Hepatocyte (in vitro differentiated cells): ENCODE results near the gene SATB2. TPM values are rescaled to one million over a fixed set of nuclear protein-coding genes. Genes with fewer than 3 reads are reported as not detected.

ENCODE experiments used
- DNase-seq: peaks from one replicate; pipeline ENCODE4 v3.0.0-alpha.2; 2016; ENCODE audit warnings: low spot score
- H2AFZ ChIP-seq: fragments of 200-600 bp; sonication (generic); 2 replicates; pipeline ENCODE4 v1.6.0; 2016; ENCODE audit warnings: antibody characterized with exemption, mild to moderate bottlenecking
- H3K27ac ChIP-seq: fragments of 200-600 bp; sonication (generic); 2 replicates; pipeline ENCODE4 v1.5.1; 2016; ENCODE audit warnings: mild to moderate bottlenecking
- H3K27me3 ChIP-seq: fragments of 200-600 bp; sonication (generic); 2 replicates; pipeline ENCODE4 v1.6.1; 2016
- H3K36me3 ChIP-seq: fragments of 200-600 bp; sonication (generic); replicated peaks from 2 replicates; pipeline ENCODE4 v1.5.1; 2016; ENCODE audit warnings: low read depth; ENCODE audit not compliant: insufficient read depth
- H3K4me1 ChIP-seq: fragments of 200-600 bp; sonication (generic); 2 replicates; pipeline ENCODE4 v1.5.1; 2016; ENCODE audit warnings: mild to moderate bottlenecking, moderate library complexity; ENCODE audit not compliant: insufficient read depth
- H3K4me2 ChIP-seq: fragments of 200-600 bp; sonication (generic); 2 replicates; pipeline ENCODE4 v1.6.0; 2016
- H3K4me3 ChIP-seq: fragments of 200-600 bp; sonication (generic); 2 replicates; pipeline ENCODE4 v1.5.1; 2016; ENCODE audit warnings: mild to moderate bottlenecking
- H3K79me2 ChIP-seq: fragments of 200-600 bp; sonication (generic); 2 replicates; pipeline ENCODE4 v1.6.0; 2017; ENCODE audit warnings: mild to moderate bottlenecking
- H3K9me2 ChIP-seq: fragments of 200-600 bp; sonication (generic); replicated peaks from 2 replicates; pipeline ENCODE4 v1.6.0; 2017; ENCODE audit warnings: mild to moderate bottlenecking; ENCODE audit not compliant: insufficient read depth
- H3K9me3 ChIP-seq: fragments of 200-600 bp; sonication (generic); 2 replicates; pipeline ENCODE4 v1.5.1; 2016; ENCODE audit warnings: low read depth, mild to moderate bottlenecking
- H4K20me1 ChIP-seq: fragments of 200-600 bp; sonication (generic); 2 replicates; pipeline ENCODE4 v1.6.0; 2016; ENCODE audit warnings: mild to moderate bottlenecking; ENCODE audit not compliant: insufficient read depth, poor library complexity, severe bottlenecking
- EZH2 ChIP-seq: fragments of 200-600 bp; sonication (generic); IDR thresholded peaks from 2 replicates; pipeline ENCODE4 v1.6.1; 2016; ENCODE audit warnings: antibody characterized with exemption, mild to moderate bottlenecking, borderline replicate concordance
- EZH2phosphoT487 ChIP-seq: fragments of 200-600 bp; sonication (generic); IDR thresholded peaks from one replicate; pipeline ENCODE4 v1.6.1; 2018; ENCODE audit warnings: antibody characterized with exemption, mild to moderate bottlenecking, low read depth, moderate library complexity; ENCODE audit not compliant: unreplicated experiment, severe bottlenecking
- WGBS: methylation state at CpG from one replicate; pipeline ENCODE4 v1.1.6; 2016; ENCODE audit warnings: low lambda C conversion rate; ENCODE audit errors: missing lambda C conversion rate; 5-methylcytosine and 5-hydroxymethylcytosine counted together
- polyA plus RNA-seq: library from polyadenylated mRNA; unstranded; fragments of >200 nt; fragmentation: Nextera tagmentation; extraction: Ambion mirVana; gene quantifications from 2 replicates; pipeline ENCODE4 v1.2.1, GENCODE V29; 2016
- total RNA-seq: library from RNA; depleted of rRNA; stranded (reverse); fragments of >200 nt; gene quantifications from 2 replicates; pipeline ENCODE4 v1.2.3, GENCODE V29; 2014
- TF ChIP-seq, protein P1 (sequence below): fragments of 200-600 bp; sonication (generic); IDR thresholded peaks from 2 replicates; pipeline ENCODE4 v1.5.1; 2016; ENCODE audit warnings: antibody characterized with exemption, mild to moderate bottlenecking; ENCODE audit not compliant: poor library complexity

SATB2 gene
- total and polyA plus RNA-seq, 2 experiments from 2014 or later: 1.9 to 8.7 TPM

DNA sequence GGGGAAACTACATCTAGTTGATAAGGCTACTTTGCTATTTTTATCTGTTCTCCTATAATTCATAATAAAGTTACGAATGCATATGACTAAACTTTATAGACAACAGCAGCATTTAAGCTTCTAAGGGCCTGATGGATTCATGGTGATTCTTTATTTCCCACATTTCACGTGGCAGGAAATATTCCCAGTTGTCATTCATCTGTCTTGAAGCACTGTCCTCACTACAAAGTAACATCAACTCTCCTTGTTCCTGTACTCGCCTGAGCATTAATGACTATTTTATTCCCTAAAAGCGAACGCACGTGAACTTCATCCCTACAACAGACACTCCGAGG is 2.6 kb downstream of the SATB2 start:
- peak overlapping the region; percentile 13 for H2AFZ ChIP-seq
- peaks cover 4% of the 10 kb centered on the region for H3K4me1 ChIP-seq
- TF ChIP-seq, protein P1, sequence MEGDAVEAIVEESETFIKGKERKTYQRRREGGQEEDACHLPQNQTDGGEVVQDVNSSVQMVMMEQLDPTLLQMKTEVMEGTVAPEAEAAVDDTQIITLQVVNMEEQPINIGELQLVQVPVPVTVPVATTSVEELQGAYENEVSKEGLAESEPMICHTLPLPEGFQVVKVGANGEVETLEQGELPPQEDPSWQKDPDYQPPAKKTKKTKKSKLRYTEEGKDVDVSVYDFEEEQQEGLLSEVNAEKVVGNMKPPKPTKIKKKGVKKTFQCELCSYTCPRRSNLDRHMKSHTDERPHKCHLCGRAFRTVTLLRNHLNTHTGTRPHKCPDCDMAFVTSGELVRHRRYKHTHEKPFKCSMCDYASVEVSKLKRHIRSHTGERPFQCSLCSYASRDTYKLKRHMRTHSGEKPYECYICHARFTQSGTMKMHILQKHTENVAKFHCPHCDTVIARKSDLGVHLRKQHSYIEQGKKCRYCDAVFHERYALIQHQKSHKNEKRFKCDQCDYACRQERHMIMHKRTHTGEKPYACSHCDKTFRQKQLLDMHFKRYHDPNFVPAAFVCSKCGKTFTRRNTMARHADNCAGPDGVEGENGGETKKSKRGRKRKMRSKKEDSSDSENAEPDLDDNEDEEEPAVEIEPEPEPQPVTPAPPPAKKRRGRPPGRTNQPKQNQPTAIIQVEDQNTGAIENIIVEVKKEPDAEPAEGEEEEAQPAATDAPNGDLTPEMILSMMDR: no peak
- TF ChIP-seq EZH2: no peak
- no peak for TF ChIP-seq EZH2phosphoT487
- no peaks in the 10 kb centered on the region for H3K36me3 ChIP-seq
- DNase-seq: no peak
- peak overlapping the region; percentile 92 for H3K4me2 ChIP-seq
- H3K79me2 ChIP-seq: peaks cover 7% of the 10 kb centered on the region
- no peaks in the 10 kb centered on the region for H3K9me2 ChIP-seq
- H3K27ac ChIP-seq: no peak overlapping the region
- peak overlapping the region; percentile 52 for H3K4me3 ChIP-seq
- peaks cover 32% of the 10 kb centered on the region for H3K27me3 ChIP-seq
- 40% methylated on average over 7 of the region's 7 CpGs for WGBS
- no peaks in the 10 kb centered on the region for H3K9me3 ChIP-seq
- no peaks in the 10 kb centered on the region for H4K20me1 ChIP-seq

DNA sequence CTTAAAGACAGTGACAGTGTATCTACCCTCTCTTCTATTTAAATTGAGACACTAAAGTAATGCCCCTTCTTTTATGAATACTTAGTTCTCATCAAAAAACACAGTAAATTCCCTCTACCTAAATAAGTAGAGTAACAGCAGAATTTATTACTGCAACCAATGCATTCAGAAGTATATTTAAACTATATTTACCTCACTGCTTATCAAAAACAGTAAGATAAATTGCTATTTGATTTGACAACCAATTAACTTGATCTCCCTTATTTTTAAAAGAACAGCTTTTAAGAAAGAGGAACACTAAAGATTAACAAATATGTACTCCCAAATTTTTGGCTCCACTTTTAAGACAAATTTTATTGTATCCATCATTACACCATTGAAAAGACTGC is 4.8 kb downstream of the SATB2 start:
- TF ChIP-seq, protein P1: no peak
- no peak for TF ChIP-seq EZH2phosphoT487
- Histone ChIP-seq H3K36me3 (no peaks in the 10 kb centered on the region), H3K27ac (no peak overlapping the region), H3K9me3 (no peaks in the 10 kb centered on the region), H3K4me1 (peaks cover 4% of the 10 kb centered on the region), H2AFZ (no peak overlapping the region), H3K27me3 (peaks cover 32% of the 10 kb centered on the region), H3K9me2 (no peaks in the 10 kb centered on the region), H4K20me1 (no peaks in the 10 kb centered on the region), H3K79me2 (peaks cover 7% of the 10 kb centered on the region), H3K4me2 (no peak overlapping the region), H3K4me3 (no peak overlapping the region)
- DNase-seq: no peak

DNA sequence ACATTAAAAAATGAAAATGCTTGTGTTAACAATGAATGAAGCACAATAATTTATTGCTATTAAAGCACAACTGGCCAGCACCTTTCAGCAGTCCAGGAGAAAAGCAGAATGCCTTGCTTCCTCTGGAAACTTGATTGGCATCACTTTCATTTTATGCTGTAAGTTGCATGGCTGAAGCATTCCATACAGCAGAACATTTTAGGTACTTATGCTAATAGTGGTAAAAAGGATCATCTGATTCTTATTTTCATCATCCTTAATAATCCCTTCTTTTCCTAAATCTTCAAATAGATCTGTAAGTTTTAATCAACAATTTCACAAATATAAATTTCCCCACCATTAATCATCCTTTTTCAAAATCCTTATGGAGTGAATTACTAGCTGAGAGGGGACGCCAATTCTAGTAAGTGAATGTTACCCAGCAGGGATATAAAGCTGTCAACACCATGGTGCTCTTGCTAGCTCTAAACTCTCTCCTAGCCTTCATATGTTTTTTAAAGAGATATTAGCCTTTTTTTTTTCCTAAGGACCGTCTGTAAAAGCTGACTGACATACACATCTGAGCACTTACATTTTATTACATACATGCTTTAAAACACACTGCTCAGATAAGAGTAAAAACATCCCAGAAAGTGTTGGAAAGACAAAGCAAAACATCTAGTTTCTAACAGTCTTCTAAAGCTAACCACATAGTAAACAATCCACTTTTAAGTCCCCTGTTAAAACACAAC is 5.3 kb downstream of the SATB2 start:
- peaks cover 7% of the 10 kb centered on the region for H3K79me2 ChIP-seq
- no peak overlapping the region for H3K27ac ChIP-seq
- TF ChIP-seq EZH2phosphoT487 (no peak), EZH2 (no peak)
- TF ChIP-seq, protein P1: no peak
- no peak overlapping the region for H3K4me3 ChIP-seq
- H4K20me1 ChIP-seq: no peaks in the 10 kb centered on the region
- H3K4me1 ChIP-seq: peaks cover 2% of the 10 kb centered on the region
- H3K36me3 ChIP-seq: no peaks in the 10 kb centered on the region
- H3K9me2 ChIP-seq: no peaks in the 10 kb centered on the region
- 14% methylated on average over 2 of the region's 2 CpGs for WGBS
- DNase-seq: no peak
- H3K9me3 ChIP-seq: no peaks in the 10 kb centered on the region
- no peak overlapping the region for H2AFZ ChIP-seq
- H3K27me3 ChIP-seq: peaks cover 29% of the 10 kb centered on the region
- H3K4me2 ChIP-seq: no peak overlapping the region

DNA sequence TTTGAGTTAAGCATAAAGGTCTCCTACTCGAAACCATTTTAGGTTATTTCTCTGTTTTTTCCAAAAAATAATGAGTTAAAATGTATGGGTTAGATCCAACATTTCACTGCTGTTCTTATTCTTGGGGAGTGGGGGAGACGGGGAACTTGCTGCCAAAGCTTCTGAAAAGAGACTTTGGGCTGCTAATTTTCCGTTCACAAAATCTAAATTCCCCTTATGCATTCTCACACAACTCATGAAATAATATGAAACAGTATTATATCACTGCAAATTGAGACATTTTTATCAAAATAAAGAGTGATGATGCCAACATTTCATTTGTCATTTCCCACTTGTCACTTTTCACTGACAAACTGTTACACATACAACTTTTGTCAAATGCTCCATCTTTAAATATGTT is 7.8 kb downstream of the SATB2 start:
- Histone ChIP-seq H3K27me3 (peaks cover 18% of the 10 kb centered on the region), H3K27ac (no peak overlapping the region), H3K36me3 (no peaks in the 10 kb centered on the region), H2AFZ (no peak overlapping the region), H3K9me3 (no peaks in the 10 kb centered on the region), H4K20me1 (no peaks in the 10 kb centered on the region), H3K4me3 (no peak overlapping the region), H3K9me2 (no peaks in the 10 kb centered on the region), H3K4me2 (no peak overlapping the region), H3K4me1 (no peaks in the 10 kb centered on the region), H3K79me2 (peaks cover 6% of the 10 kb centered on the region)
- DNase-seq: no peak
- 91% methylated on average over 3 of the region's 3 CpGs for WGBS
- TF ChIP-seq EZH2phosphoT487: no peak
- TF ChIP-seq EZH2: no peak
- TF ChIP-seq, protein P1: no peak
